RWPE2 (cell line): ENCODE results near the gene AP1S1.
"Not testable (repeated sequence)": the region's sequence is repeated elsewhere in the genome, so short reads cannot be mapped to it uniquely, and the experiment has no call there.

Source experiments
- ATAC-seq: fragments of 200-7000 bp; cut with Tn5 transposase; 3 replicates; pipeline ENCODE4 v1.9.1; 2021; ENCODE audit warnings: low read depth
- DNase-seq: peaks from one replicate; pipeline ENCODE4 v3.0.0-alpha.2; 2020; ENCODE audit warnings: low spot score
- H3K27ac ChIP-seq: fragments of 450-650 bp; 2 replicates; pipeline ENCODE4 v1.5.1; 2017; ENCODE audit warnings: mild to moderate bottlenecking; ENCODE audit not compliant: poor library complexity, severe bottlenecking
- H3K27me3 ChIP-seq: fragments of 250-450 bp; sonication (Bioruptor Pico); 2 replicates; pipeline ENCODE4 v1.5.1; 2021; ENCODE audit warnings: mild to moderate bottlenecking, moderate library complexity; ENCODE audit not compliant: insufficient read depth, poor library complexity, severe bottlenecking
- H3K36me3 ChIP-seq: fragments of 250-450 bp; sonication (Bioruptor Pico); 2 replicates; pipeline ENCODE4 v1.5.1; 2020; ENCODE audit warnings: low read depth, mild to moderate bottlenecking, moderate library complexity
- H3K4me1 ChIP-seq: fragments of 250-450 bp; sonication (Bioruptor Pico); 2 replicates; pipeline ENCODE4 v1.5.1; 2021; ENCODE audit warnings: mild to moderate bottlenecking, moderate library complexity; ENCODE audit not compliant: insufficient read depth, poor library complexity, severe bottlenecking
- H3K4me3 ChIP-seq: fragments of 250-450 bp; sonication (Bioruptor Pico); 2 replicates; pipeline ENCODE4 v1.5.1; 2021; ENCODE audit warnings: mild to moderate bottlenecking, moderate library complexity; ENCODE audit not compliant: severe bottlenecking
- H3K9me3 ChIP-seq: fragments of 250-450 bp; sonication (Bioruptor Pico); 2 replicates; pipeline ENCODE4 v1.5.1; 2021; ENCODE audit warnings: mild to moderate bottlenecking, moderate library complexity; ENCODE audit not compliant: severe bottlenecking
- CTCF ChIP-seq: fragments of 450-650 bp; IDR thresholded peaks from one replicate; pipeline ENCODE4 v1.5.1; 2017; ENCODE audit warnings: mild to moderate bottlenecking, moderate library complexity; ENCODE audit not compliant: poor library complexity, severe bottlenecking

Gene AP1S1

GRCh38 chr7:101189109-101189508 is 34.8 kb downstream of the AP1S1 start:
- Histone ChIP-seq H3K4me3 (no peak overlapping the region), H3K9me3 (no peaks in the 10 kb centered on the region), H3K4me1 (no peaks in the 10 kb centered on the region), H3K36me3 (no peaks in the 10 kb centered on the region), H3K27ac (no peak overlapping the region), H3K27me3 (no peaks in the 10 kb centered on the region)
- no peak for ATAC-seq
- no peak for DNase-seq
- no peak for TF ChIP-seq CTCF

GRCh38 chr7:101195884-101196283 is 41.6 kb downstream of the AP1S1 start:
- ATAC-seq: no peak
- H3K4me3 ChIP-seq: no peak overlapping the region
- H3K27ac ChIP-seq: no peak overlapping the region

GRCh38 chr7:101197991-101198390 is 43.7 kb downstream of the AP1S1 start:
- Histone ChIP-seq H3K27ac (no peak overlapping the region), H3K4me3 (no peak overlapping the region), H3K27me3 (peaks cover 14% of the 10 kb centered on the region), H3K9me3 (no peaks in the 10 kb centered on the region), H3K4me1 (no peaks in the 10 kb centered on the region), H3K36me3 (no peaks in the 10 kb centered on the region)
- ATAC-seq: no peak
- no peak for TF ChIP-seq CTCF
- no peak for DNase-seq

More at GRCh38 chr7:101195884-101196283, 41.6 kb downstream of the AP1S1 start:
- no peak for TF ChIP-seq CTCF
- DNase-seq: no peak
- H3K9me3 ChIP-seq: no peaks in the 10 kb centered on the region
- no peaks in the 10 kb centered on the region for H3K27me3 ChIP-seq
- H3K4me1 ChIP-seq: no peaks in the 10 kb centered on the region
- H3K36me3 ChIP-seq: no peaks in the 10 kb centered on the region

- no peak for DNase-seq
- H3K9me3 ChIP-seq: no peaks in the 10 kb centered on the region
- no peak for ATAC-seq
- TF ChIP-seq CTCF: no peak
- H3K4me1 ChIP-seq: no peaks in the 10 kb centered on the region
- peaks cover 14% of the 10 kb centered on the region for H3K27me3 ChIP-seq
- H3K36me3 ChIP-seq: no peaks in the 10 kb centered on the region
- no peak overlapping the region for H3K4me3 ChIP-seq
- no peak overlapping the region for H3K27ac ChIP-seq
Measured at GRCh38 chr7:101198476-101198875, 44.2 kb downstream of the AP1S1 start.

GRCh38 chr7:101199522-101199921 is 45.2 kb downstream of the AP1S1 start:
- H3K9me3 ChIP-seq, H3K27ac ChIP-seq, H3K36me3 ChIP-seq, H3K4me1 ChIP-seq, DNase-seq, ATAC-seq, H3K4me3 ChIP-seq: not testable (repeated sequence)
- peaks cover 14% of the 10 kb centered on the region for H3K27me3 ChIP-seq

- Histone ChIP-seq H3K27ac (no peak overlapping the region), H3K27me3 (peaks cover 14% of the 10 kb centered on the region), H3K36me3 (no peaks in the 10 kb centered on the region), H3K4me1 (no peaks in the 10 kb centered on the region), H3K4me3 (no peak overlapping the region), H3K9me3 (no peaks in the 10 kb centered on the region)
- DNase-seq (no peak), ATAC-seq (no peak)
- no peak for TF ChIP-seq CTCF
Measured at GRCh38 chr7:101200504-101200861, 46.2 kb downstream of the AP1S1 start.
